Loucy (cell line): ENCODE results near the gene NR1D2.
"Not testable (repeated sequence)": the region's sequence is repeated elsewhere in the genome, so short reads cannot be mapped to it uniquely, and the experiment has no call there.

ENCODE experiments used
- CTCF ChIP-seq: fragments of 200-600 bp; sonication (generic); conservative IDR thresholded peaks from 2 replicates; pipeline ENCODE4 v1.5.1; 2014; ENCODE audit warnings: mild to moderate bottlenecking, antibody characterized with exemption, low read length
- EZH2phosphoT487 ChIP-seq: fragments of 200-600 bp; IDR thresholded peaks from 2 replicates; pipeline ENCODE4 v1.6.1; 2018; ENCODE audit warnings: antibody characterized with exemption, mild to moderate bottlenecking, moderate library complexity, borderline replicate concordance

GRCh38 chr3:23917679-23918303, 27.3 kb upstream of the NR1D2 start:
- TF ChIP-seq CTCF, EZH2phosphoT487: not testable (repeated sequence)
